HepG2 (cell line): ENCODE data around the gene HPDL. TPM values are rescaled to one million over a fixed set of nuclear protein-coding genes. Genes with fewer than 3 reads are reported as not detected.
A peak's percentile ranks its signal among the peaks of the same experiment; 100 is the strongest.

Experiments used
- AHR ChIP-seq: IDR thresholded peaks from 2 replicates; pipeline ENCODE4 v1.6.1; 2018; ENCODE audit warnings: missing genetic modification reagents, missing compliant biosample characterization
- ATF7 ChIP-seq, 2 experiments: fragments of 450-650 bp in 1 of 2; sonication (generic) in 1 of 2; formaldehyde crosslinking in 1 of 2; IDR thresholded peaks; 2 replicates each; pipeline versions ENCODE4 v1.4.0 to v1.6.1; 2016 to 2020; ENCODE audit warnings: antibody characterized with exemption in 1 of 2, mild to moderate bottlenecking in 1 of 2, missing genetic modification reagents in 1 of 2
- BRD4 ChIP-seq: sonication (generic); formaldehyde crosslinking; IDR thresholded peaks from 2 replicates; pipeline ENCODE4 v1.4.0; 2020; ENCODE audit warnings: missing genetic modification reagents
- CHD4 ChIP-seq: fragments of 200-600 bp; sonication (generic); IDR thresholded peaks from 2 replicates; pipeline ENCODE4 v1.7.0; 2017; ENCODE audit warnings: mild to moderate bottlenecking, low read length, borderline replicate concordance
- GATA4 ChIP-seq: sonication (generic); IDR thresholded peaks from 2 replicates; pipeline ENCODE4 v1.6.1; 2016; ENCODE audit warnings: antibody characterized with exemption, low read depth, borderline replicate concordance
- KAT7 ChIP-seq: IDR thresholded peaks from 2 replicates; pipeline ENCODE4 v1.6.1; 2018; ENCODE audit warnings: borderline replicate concordance, missing compliant biosample characterization
- NFATC3 ChIP-seq: sonication (generic); formaldehyde crosslinking; IDR thresholded peaks from 2 replicates; pipeline ENCODE4 v1.5.1; 2020; ENCODE audit warnings: mild to moderate bottlenecking, missing genetic modification reagents
- NR3C1 ChIP-seq: sonication (generic); formaldehyde crosslinking; IDR thresholded peaks from 2 replicates; pipeline ENCODE4 v1.4.0; 2020; ENCODE audit warnings: missing genetic modification reagents
- PHF5A ChIP-seq: IDR thresholded peaks from one replicate; pipeline ENCODE4 v1.6.1; 2018; ENCODE audit warnings: low read depth, missing genetic modification reagents; ENCODE audit not compliant: unreplicated experiment
- POLR2AphosphoS2 ChIP-seq: IDR thresholded peaks from 2 replicates; pipeline ENCODE4 v1.6.1; 2011; ENCODE audit warnings: low read depth, low read length, improper control_type of control experiment
- RFX5 ChIP-seq: IDR thresholded peaks from 2 replicates; pipeline ENCODE4 v1.6.1; 2011; ENCODE audit warnings: low read depth, low read length, improper control_type of control experiment
- SAFB2 ChIP-seq: sonication (generic); formaldehyde crosslinking; IDR thresholded peaks from 2 replicates; pipeline ENCODE4 v1.5.1; 2020; ENCODE audit warnings: missing genetic modification reagents, low read depth, mild to moderate bottlenecking, borderline replicate concordance
- U2AF2 ChIP-seq: fragments of 200-400 bp; formaldehyde crosslinking; IDR thresholded peaks from 2 replicates; pipeline ENCODE4 v1.6.1; 2017; ENCODE audit warnings: low read depth, mild to moderate bottlenecking, low read length
- ZBTB20 ChIP-seq: sonication (generic); formaldehyde crosslinking; IDR thresholded peaks from 2 replicates; pipeline ENCODE4 v1.8.1; 2023; ENCODE audit warnings: missing genetic modification reagents, low read depth, mild to moderate bottlenecking, borderline replicate concordance
- ZGPAT ChIP-seq: IDR thresholded peaks from 2 replicates; pipeline ENCODE4 v1.6.1; 2016; ENCODE audit warnings: mild to moderate bottlenecking
- ZNF773 ChIP-seq: sonication (generic); formaldehyde crosslinking; IDR thresholded peaks from 2 replicates; pipeline ENCODE4 v1.4.0; 2020; ENCODE audit warnings: missing genetic modification reagents, borderline replicate concordance
- ZSCAN9 ChIP-seq: IDR thresholded peaks from 2 replicates; pipeline ENCODE4 v1.6.1; 2016; ENCODE audit warnings: borderline replicate concordance
- polyA plus RNA-seq, 8 experiments: library from polyadenylated mRNA; depleted of rRNA in 3 of 8; stranded (reverse) in 7 of 8; unstranded in 1 of 8; fragments of >200 nt; fragmentation: Illumina TruSeq in 4 of 8; extraction: Trizol in 4 of 8; gene quantifications; 2 replicates each; pipeline versions ENCODE4 v1.2.1 to v1.2.3, GENCODE V29; 2011 to 2016; ENCODE audit warnings: low read depth in 4 of 8, missing spikeins in 1 of 8, mixed read lengths in 1 of 8; ENCODE audit not compliant: insufficient read depth in 1 of 8
- total RNA-seq, 5 experiments: library from RNA; depleted of rRNA; stranded (reverse); fragments of >200 nt; fragmentation: Illumina TruSeq; extraction: Trizol; gene quantifications; 2 replicates each; pipeline ENCODE4 v1.2.3, GENCODE V29; 2016; ENCODE audit warnings: low read depth in 1 of 5
- TF ChIP-seq, protein P1 (sequence below): sonication (generic); formaldehyde crosslinking; conservative IDR thresholded peaks from 2 replicates; pipeline ENCODE4 v1.8.0; 2022; ENCODE audit warnings: mild to moderate bottlenecking, moderate library complexity, missing genetic modification reagents
- TF ChIP-seq, protein P2 (sequence below): sonication (generic); formaldehyde crosslinking; IDR thresholded peaks from 2 replicates; pipeline ENCODE4 v1.8.1; 2023; ENCODE audit warnings: missing genetic modification reagents, mild to moderate bottlenecking, borderline replicate concordance
- TF ChIP-seq, protein P3 (sequence below): sonication (generic); formaldehyde crosslinking; IDR thresholded peaks from 2 replicates; pipeline ENCODE4 v1.5.0; 2020; ENCODE audit warnings: missing genetic modification reagents
- TF ChIP-seq, protein P4 (sequence below): sonication (generic); formaldehyde crosslinking; IDR thresholded peaks from 2 replicates; pipeline ENCODE4 v1.4.0; 2020; ENCODE audit warnings: missing genetic modification reagents

HPDL gene
- total and polyA plus RNA-seq, 2 of the 13 experiments (the other 11 are each of a cell fraction or from before 2014, with no cell fraction given), result not detected

DNA sequence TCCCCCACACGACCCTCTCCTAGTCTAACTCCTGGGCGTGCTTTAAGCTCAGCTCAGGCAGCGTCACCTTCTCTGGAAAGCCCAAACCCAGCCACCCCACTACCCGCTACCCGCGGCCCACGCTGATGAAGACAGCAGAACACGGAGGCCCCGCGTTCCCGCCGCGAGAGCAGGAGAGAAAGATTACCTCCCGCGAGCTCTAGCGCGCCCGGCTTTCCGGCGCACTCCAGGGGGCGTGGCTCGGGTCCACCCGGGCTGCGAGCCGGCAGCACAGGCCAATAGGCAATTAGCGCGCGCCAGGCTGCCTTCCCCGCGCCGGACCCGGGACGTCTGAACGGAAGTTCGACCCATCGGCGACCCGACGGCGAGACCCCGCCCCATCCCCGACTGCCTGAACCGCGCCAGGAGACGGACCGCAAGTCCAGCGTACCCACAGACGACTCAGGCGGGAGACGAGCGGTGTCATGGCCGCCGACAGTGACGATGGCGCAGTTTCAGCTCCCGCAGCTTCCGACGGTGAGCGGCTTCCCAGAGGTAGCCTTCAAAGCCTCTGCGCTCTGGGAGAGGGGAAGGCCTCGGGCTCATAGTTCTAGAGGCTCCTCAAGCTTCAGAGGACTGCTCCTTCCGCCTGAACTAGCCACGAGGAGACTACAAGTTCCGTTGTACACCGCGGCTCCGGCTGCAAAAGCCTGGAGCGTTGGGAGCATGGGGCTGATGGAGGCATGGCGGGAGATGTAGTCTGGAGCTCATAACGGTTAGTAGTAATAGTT, 13.3 kb downstream of the HPDL start, which contains the start of the genes MUTYH and TOE1 (continued):
- TF ChIP-seq, protein P1, sequence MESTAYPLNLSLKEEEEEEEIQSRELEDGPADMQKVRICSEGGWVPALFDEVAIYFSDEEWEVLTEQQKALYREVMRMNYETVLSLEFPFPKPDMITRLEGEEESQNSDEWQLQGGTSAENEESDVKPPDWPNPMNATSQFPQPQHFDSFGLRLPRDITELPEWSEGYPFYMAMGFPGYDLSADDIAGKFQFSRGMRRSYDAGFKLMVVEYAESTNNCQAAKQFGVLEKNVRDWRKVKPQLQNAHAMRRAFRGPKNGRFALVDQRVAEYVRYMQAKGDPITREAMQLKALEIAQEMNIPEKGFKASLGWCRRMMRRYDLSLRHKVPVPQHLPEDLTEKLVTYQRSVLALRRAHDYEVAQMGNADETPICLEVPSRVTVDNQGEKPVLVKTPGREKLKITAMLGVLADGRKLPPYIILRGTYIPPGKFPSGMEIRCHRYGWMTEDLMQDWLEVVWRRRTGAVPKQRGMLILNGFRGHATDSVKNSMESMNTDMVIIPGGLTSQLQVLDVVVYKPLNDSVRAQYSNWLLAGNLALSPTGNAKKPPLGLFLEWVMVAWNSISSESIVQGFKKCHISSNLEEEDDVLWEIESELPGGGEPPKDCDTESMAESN, result peak; percentile 74; the same call in 1 of the 2 replicates
- TF ChIP-seq ZSCAN9 (CRISPR knock-in tag) (peak; percentile 58; the same call in 1 of the 2 replicates), NFATC3 (CRISPR knock-in tag) (no peak), ZBTB20 (no peak), SAFB2 (peak; percentile 55), BRD4 (CRISPR knock-in tag) (no peak), ATF7 (IDR thresholded peaks at IDR 0.05) (no peak), ATF7 (CRISPR knock-in tag; IDR thresholded peaks at IDR 0.05) (no peak), NR3C1 (no peak), KAT7 (CRISPR knock-in tag) (peak; percentile 25), ZGPAT (peak; percentile 48), CHD4 (no peak), ZNF773 (no peak), RFX5 (no peak), GATA4 (no peak), PHF5A (CRISPR knock-in tag) (no peak), POLR2AphosphoS2 (peak; percentile 35; the same call in 1 of the 2 replicates), AHR (CRISPR knock-in tag) (peak; percentile 66; the same call in 1 of the 2 replicates), U2AF2 (no peak)
- TF ChIP-seq, protein P2, sequence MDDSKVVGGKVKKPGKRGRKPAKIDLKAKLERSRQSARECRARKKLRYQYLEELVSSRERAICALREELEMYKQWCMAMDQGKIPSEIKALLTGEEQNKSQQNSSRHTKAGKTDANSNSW, result peak; percentile 99; the same call in 1 of the 2 replicates
- TF ChIP-seq, protein P3, sequence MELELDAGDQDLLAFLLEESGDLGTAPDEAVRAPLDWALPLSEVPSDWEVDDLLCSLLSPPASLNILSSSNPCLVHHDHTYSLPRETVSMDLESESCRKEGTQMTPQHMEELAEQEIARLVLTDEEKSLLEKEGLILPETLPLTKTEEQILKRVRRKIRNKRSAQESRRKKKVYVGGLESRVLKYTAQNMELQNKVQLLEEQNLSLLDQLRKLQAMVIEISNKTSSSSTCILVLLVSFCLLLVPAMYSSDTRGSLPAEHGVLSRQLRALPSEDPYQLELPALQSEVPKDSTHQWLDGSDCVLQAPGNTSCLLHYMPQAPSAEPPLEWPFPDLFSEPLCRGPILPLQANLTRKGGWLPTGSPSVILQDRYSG, result 0 out of 2 replicates have a peak, but pooled peaks have one; percentile 53
- TF ChIP-seq, protein P4, sequence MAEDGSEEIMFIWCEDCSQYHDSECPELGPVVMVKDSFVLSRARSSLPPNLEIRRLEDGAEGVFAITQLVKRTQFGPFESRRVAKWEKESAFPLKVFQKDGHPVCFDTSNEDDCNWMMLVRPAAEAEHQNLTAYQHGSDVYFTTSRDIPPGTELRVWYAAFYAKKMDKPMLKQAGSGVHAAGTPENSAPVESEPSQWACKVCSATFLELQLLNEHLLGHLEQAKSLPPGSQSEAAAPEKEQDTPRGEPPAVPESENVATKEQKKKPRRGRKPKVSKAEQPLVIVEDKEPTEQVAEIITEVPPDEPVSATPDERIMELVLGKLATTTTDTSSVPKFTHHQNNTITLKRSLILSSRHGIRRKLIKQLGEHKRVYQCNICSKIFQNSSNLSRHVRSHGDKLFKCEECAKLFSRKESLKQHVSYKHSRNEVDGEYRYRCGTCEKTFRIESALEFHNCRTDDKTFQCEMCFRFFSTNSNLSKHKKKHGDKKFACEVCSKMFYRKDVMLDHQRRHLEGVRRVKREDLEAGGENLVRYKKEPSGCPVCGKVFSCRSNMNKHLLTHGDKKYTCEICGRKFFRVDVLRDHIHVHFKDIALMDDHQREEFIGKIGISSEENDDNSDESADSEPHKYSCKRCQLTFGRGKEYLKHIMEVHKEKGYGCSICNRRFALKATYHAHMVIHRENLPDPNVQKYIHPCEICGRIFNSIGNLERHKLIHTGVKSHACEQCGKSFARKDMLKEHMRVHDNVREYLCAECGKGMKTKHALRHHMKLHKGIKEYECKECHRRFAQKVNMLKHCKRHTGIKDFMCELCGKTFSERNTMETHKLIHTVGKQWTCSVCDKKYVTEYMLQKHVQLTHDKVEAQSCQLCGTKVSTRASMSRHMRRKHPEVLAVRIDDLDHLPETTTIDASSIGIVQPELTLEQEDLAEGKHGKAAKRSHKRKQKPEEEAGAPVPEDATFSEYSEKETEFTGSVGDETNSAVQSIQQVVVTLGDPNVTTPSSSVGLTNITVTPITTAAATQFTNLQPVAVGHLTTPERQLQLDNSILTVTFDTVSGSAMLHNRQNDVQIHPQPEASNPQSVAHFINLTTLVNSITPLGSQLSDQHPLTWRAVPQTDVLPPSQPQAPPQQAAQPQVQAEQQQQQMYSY (CRISPR knock-in tag), result no peak
